EH (cell line): ENCODE measurements around the gene SAP30BP.

Experiments
- DNase-seq: peaks from one replicate; pipeline ENCODE4 v3.0.0-alpha.2; 2015; ENCODE audit warnings: low read depth

SAP30BP gene

DNA sequence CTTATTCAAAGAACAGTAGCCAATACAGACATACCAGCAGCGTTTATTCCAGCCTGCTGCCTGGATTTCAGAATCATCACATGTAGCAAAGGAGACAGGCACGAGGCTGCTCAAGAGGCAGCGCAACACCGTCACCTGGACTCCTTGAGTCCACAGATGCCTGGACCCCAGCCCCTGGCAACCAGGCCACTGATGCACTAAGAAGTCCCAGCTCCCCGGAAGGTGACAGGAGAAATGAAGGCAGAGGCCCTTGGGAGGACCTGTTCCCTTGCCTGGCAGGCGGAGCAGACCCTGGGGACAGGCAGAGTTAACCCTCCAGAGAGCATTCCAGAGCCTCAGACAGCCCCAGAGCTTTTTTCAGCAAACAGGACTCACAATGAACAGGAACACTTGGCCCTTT lies 17.5 kb upstream of the SAP30BP start:
- DNase-seq: no peak

DNA sequence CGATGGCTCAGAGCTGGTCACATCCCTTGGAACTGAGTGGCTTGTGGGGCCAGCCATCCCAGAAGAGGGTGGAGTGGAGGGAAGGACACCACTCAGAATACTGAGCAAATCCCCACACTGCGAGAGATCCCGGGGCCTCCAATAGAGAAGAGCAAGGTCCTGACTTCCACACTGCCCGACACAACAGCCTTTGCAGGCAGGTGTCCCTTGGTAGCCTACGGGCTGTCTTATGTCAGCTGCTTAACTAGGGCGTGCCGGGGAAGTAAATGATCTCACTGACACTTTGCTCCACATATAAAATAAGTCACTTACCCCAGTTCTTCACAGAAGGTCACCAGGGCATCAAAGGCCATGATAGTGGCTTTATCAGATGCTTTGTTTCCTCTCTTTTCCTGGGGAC lies 16.3 kb upstream of the SAP30BP start:
- no peak for DNase-seq

DNA sequence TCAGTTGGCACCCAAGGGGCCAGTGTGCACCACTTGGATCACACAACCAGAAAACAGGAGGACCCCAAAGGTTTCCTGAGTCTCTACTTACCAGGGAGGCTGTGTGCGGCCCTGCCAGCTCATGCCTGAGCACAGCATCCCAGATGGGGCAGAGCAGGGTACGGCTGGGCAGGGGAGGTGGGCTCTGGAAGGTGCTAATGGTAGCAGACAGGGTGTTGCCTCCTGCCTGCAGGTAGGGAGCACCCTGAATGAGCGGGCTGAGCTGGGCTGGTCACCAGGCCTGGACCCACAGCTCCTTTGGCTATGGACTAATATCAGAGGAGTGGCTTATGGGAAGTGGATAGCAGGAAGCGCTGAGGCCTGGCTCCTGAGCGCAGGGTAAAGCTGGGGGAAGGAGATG lies 14.8 kb upstream of the SAP30BP start:
- no peak for DNase-seq

DNA sequence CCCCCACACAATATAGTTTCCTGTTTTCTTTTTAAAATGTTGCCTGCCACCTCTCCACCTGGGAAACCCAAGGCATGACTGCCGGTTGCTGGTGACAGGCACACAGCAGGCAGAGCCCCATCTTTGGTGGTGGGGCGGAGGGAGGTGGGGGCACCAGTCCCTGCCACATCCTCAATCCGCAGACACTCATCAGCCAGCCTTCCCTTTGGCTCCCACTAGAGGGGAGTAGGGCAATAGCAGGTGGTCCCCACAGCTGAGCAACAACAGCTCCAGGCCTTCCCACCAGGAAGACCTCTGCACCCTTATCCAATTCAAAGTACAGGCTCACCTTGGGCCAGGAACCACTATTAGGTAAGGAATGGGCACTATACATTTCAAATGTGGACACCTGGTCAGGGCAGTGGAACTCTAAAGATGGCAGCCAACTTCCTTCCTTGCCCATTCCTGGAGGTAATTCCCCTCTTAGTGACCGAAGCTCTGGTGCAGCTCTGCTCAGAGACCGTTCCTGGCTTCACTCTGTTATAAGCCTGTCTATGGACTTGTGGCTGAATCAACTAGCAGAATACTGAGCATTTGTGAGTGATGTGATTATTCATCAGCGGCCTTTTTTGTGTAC lies 14.1 kb upstream of the SAP30BP start:
- DNase-seq: peak; percentile 52

DNA sequence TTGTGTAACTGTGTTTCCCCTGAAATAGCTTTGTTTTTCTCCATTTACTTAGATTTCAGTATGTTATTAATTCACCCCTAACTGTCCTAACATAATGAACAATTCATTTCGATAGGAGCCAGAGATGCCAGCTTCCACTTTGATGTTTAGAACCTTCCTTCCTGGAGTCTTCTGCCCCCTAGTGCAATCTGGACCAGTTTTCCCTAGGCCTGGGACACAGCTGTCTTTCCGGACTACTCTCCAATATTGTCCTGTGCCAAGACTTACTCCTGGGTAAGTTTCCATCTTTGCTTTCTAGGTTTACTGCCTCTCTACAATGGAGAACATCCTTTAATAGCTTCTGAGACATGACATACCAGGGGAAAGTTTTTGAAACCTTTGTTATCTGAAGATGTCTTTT lies 13.0 kb upstream of the SAP30BP start:
- DNase-seq: peak; percentile 3

DNA sequence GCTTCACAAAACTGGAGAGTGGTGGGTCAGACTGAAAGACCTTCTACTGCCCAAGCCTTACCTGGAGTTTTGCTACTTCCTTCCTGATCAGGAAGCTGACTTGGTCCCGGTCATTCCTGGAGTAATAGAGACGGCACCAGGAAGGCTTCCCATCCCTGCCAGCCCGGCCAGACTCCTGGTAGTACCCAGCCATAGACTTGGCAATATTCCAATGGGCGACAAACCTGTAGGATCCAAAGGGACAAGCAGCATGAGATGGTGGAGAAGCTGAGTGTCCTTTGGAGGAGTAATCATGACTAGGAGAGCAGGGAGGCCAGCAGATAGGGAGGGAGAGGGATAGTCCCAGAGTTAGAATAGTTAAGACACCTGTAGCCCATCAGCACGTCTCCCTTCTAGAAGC lies 8.9 kb upstream of the SAP30BP start:
- DNase-seq: no peak

DNA sequence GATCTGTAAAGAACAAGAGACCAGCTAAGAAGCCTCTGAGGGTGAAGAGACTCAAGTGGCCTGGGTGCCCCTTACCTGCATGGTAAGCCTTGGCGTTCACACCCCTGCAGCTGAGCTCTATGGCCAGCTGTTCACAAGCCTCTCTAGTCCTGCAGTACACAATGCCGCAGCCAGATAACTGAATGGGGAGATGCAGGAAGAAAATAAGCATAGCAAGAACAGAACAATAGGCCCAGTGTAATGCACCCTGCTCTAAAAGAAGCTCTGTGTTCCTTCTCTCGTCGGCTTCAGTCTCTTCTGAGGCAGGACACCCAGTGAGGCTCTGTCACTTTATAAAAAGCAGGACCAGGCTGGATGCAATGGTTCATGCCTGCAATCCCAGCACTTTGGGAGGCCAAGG lies 5.6 kb upstream of the SAP30BP start:
- DNase-seq: no peak

DNA sequence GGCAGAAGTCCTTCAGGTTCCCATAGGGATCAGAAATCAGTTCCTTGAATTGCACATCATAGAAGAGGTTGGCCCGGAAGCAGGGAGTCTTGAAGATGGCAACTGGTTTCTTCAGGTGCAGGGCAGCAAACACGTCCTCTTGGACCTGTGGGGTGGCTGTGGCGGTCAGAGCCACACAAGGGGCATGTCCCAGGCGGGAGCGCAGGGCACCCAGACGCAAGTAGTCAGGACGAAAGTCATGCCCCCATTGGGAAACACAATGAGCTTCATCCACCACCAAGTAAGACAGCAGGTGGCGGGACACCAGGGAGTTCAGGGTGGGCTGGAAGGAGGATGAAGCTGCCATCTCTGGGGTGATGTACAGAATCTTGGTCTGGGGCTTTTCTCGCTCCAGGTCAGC lies 4.6 kb upstream of the SAP30BP start:
- DNase-seq: no peak

DNA sequence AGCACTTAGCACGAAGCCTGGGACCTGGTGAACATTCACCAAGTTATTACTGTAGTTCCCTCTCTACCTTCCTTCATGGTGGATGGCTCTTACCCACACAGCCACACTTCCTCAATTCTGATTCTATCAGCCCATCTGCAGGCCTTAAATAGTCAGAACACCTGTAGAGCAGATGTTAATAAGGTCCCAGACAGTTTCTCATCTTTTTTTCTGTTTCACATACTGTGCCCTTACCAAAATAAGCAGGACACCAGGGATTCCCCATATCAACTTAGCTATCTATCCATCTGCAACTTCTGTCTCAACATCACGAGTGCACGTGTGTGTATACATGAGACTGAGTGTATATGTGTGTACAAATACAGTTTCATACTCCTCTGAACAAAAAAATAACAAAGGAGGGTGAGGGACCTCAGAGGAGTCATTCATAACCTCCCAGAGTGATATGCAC lies 3.0 kb upstream of the SAP30BP start:
- DNase-seq: no peak

DNA sequence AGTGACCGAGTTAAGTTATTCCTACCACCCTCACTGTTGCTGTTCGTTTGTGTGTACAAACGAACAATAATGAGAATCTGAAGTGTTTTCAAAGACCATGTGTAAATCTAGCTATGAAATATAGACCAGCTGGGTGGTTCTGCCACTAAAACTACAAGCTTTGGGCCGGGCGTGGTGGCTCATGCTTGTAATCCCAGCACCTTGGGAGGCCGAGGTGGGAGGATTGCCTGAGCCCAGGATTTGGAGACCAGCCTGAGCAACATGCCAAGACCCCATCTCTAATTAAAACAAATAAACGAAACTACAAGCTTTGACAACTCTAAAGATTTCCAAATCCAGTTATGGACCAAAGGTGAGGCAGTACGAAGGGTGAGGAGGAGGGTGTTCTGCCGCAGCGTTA lies 1.2 kb upstream of the SAP30BP start:
- no peak for DNase-seq

DNA sequence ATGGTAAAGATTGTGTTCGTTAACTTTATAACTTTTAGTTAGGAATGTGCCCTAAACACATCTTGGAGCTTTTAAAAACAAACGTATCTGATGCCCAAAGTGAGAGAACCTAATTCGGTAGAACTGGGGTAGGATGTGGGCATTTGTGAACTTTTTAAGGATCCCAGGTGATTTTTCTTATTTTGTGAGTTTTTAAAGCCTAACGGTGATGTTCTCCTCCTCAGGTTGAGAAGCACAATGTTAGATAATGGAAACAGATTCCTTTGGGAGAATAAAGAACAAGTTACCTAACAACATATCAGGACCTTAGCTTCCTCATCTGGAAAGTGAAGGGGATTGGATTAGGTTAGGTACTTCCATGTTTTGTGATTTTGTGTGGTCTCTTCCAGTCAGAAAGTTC lies 687 bp downstream of the SAP30BP start:
- no peak for DNase-seq

DNA sequence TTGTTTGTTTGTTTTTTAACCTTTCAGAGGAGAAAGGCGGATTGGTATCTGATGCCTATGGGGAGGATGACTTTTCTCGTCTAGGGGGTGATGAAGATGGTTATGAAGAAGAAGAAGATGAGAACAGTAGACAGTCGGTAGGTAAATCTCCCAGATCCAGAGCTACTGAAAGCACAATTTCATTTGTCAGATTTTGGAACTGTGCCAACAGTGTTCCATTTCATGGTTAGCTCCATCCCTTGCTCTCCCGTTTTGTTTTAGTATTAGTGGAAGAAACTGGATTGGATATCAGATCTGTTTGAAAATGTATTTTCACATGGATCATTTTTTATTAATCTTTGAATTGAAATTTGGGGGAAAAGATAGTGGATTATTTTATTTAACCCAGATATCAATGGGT lies 1.4 kb downstream of the SAP30BP start:
- DNase-seq: no peak

DNA sequence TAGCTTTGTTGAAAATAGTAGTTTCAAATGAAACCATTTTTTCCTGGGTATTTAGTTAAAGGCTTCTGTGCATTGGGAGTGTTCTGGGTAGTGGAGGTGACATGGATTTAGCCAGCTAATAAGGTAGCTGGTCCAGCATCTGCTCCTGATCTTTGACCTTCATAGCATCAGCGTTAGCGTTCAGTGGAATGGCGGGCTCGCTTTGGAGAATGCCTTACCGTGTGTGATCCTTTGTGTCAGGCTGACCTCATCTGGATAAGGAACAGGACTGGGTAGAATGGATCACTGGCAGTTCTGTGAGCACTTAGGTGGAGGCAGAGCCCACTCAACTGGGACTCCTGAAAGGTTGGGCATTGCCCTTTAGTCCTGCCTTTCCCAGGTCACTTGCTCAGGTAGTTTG lies 3.7 kb downstream of the SAP30BP start:
- DNase-seq: no peak

DNA sequence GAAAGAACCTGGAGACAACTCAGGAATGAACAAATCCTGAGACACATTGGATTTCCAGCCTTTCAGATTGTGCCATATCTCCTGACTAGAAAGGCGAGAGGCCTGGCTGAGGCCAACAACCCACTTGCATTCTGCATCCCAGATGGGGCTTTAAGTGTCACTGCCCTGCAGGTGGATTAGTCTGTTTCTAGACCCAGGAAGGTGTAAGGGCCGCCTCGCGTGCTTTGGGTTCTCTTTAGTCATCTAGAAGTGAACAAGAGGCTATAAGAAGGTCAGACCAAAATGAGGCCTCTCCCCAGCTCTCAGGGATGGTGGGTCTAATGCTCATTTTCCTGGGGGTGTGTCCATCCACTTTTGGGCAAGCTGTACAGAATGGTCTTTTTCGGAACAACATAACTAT lies 4.9 kb downstream of the SAP30BP start:
- no peak for DNase-seq

DNA sequence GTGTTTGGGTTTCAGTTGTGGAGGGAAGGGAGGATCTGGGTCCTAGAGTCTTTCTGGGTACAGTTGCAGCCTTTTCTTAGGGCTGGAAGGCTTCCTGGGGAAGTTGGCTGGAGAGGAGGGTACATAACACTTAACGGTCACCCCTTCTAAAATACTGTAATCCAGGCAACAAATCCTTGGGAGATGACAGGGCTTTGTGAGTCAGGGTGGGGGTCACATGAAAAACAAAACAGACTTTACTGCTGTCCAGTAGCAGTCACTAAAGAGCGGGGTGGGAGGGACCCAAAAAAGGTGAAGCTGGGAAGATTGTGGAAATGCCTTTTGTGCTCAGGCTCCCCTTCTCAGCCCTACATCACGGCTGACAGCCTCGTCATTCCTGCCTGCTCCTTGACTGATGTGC lies 6.3 kb downstream of the SAP30BP start:
- DNase-seq: no peak

DNA sequence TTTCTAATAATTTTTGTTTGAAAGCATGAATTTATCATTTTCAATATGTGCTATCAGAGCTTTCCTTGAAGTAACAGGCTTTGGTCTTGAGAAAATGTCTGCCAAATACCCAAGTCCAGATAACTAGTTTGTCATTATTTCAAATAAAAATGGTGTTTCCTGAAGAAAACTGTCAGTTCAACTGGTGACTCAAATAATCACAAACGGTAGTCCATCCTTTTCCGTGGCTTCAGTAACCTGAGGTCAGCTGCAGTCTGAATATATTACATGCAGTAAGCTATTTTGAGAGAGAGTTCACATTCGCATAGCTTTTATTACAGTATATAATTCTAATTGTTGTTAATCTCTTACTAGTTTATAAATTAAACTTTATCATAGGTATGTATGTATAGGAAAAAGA lies 9.3 kb downstream of the SAP30BP start:
- no peak for DNase-seq

DNA sequence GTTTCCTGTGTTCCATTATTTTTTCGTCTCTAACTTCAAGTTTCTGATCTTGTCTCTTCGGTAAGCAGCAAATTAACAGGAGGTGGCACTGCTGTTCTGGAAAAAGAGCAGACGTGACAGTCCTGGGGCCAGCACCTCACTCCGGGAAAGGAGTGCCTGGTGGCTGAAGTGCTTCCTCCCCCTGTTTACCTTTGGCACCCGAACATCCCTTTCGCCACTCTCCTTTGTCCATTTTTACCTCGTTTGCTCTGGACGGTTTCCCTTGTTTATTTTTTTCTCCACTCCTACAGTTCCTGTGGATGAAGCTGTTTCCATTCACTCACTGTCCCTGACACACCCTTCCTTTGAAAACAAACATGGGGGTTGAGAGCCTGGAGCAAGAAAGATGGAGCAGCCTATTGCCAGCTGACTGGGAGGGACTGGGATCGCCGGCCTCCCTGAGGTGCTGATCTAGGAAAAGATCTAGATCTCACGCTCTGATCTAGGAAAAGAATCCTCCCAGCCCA lies 12.6 kb downstream of the SAP30BP start:
- peak; percentile 81 for DNase-seq

DNA sequence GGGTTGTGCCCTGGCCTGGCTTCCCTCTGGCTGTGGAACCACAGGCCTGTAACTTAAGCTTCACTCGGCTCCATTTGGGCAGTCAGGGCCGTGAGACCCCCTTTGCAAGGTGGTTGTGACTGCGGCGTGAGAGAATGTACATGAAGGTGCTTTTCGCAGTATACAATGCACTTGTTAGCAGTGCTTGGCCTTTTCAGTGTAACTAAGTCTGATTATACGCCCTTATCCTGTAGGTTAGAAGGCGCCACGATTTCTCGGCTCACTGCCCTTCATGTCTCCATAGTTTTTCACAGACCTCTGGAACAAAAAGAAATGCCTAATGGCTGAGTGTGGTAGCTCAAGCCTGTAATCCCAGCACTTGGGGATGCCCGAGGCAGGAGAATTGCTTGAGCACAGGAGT lies 13.3 kb downstream of the SAP30BP start:
- no peak for DNase-seq

DNA sequence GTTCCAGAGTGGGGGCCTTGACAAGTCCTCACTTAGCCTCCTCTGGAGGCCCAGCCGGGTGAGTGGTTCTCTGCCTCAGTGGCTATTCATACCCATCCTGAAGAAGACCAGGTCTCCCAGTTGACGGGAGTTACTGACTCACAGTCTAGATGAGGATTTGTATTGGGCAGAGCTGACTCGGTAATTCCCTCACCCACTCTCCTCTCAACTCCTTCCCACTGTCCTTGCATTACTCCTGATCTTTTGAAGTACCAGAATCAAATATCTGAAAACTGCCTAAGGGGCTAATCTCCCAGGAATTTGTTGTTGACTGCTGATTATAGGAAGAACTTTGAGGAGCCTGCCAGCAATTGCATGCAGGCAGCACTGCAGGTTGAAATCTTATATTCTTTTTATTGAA lies 14.2 kb downstream of the SAP30BP start:
- DNase-seq: peak; percentile 76

DNA sequence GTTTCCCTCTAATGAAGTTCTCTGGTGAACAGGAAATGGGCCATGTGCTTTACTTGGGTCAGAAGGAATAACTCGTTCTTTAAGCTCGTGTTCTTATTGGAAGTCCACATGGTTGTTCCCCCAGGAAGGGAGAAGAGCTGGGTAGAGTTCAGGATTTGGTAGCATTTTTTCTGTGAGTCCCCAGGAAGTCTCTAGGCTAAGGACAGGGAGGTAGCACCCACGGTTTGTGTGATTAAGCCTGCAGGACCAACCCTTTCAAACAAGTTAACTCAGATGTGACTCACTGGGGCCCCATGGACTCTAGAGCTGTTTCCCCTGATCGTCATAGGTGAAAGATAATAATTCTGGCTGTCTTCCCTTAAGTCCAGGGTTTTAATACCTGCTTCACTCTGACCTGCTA lies 16.4 kb downstream of the SAP30BP start:
- DNase-seq: peak; percentile 80

DNA sequence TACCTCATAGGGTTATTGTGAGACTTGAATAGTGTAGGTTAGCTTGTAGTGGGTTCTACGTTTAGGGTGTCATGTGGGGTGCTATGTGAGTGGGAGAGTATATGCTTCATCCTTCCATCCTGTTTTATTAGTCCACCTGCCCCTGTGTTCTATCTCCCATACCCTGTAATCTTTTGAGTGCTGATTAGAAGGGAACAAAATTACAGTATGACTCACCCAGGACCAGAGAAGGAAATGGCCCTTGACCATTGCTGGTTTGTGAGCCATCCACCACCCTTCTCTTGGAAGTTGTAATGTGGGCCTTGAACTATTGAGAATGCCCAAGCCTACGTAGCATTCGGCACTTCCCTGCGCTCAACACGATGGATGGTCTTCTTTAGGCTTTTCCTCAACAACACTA lies 17.1 kb downstream of the SAP30BP start:
- peak; percentile 46 for DNase-seq

DNA sequence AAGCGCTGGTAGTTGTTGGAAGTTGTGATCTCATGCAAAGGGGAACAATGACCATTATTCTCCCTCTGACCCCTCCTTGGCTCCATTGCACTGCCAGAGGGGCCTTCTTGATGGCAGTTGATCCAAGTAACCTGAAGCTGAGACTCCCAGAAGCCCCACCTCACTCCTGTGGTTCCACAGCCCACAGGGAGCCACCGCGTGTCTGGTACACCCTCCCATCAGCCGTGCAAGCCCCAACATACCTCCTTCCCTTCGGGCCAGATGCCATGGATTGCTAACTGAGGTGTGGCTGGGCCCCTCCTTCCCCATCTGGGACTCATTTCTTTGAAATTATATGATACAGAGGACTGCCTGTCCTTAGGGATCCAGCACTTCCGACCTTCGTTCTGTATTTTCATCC lies 17.8 kb downstream of the SAP30BP start:
- DNase-seq: peak; percentile 83

DNA sequence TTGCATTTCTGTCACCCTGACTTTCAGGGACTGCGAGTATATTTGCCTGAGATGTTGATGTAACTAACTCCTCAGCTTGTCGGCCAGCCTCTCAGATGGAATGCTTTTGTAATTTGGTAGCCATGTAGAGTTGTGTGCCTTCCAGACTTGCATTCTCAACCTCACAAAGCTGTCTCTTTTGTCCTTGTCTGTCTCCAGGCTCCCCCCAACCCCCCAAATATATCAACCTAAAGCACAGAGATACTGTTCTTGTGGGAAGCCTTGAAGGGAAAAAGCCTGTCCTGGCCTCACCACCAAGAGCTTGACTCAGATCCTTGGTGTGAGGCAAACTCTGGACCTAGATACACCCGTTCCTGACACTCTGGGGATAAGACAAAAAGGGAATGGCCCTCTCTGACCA lies 18.4 kb downstream of the SAP30BP start:
- peak; percentile 68 for DNase-seq

DNA sequence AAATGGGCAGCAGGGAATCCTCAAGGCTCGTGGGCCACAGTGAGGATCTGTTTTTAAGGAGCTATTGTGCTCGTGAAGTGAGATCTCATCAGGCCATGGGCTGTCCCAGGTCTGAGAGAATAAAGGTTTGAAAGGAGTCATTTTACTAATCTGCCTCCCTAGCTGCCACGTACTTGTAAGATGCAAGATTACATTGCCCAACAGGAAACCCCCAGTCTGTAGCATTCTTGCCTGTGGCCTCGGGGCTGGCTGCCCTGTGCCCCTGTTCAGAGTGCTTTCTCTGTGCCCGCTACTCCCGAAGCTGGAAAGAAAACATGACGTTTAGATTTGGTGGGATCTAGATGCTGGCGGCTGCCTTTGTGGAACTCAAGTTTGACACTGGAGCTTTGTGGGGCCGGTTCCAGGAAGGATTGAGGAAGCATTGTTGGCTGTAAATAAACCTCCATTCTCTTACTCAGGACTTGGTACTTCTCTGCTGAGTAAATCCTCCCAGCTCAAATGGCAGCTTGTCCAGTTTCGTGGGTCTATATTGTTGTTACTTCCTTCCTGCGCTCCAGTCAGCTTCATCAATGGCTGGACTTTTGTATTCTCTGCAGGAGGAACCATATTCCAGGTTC lies 21.2 kb downstream of the SAP30BP start:
- DNase-seq: peak; percentile 39
